COR-L47 (cell line): ENCODE data around the gene FRMD4B.

ENCODE experiments used
- DNase-seq: peaks from one replicate; lab custom pipeline; 2025; lab: John Stamatoyannopoulos, UW

The FRMD4B gene

DNA sequence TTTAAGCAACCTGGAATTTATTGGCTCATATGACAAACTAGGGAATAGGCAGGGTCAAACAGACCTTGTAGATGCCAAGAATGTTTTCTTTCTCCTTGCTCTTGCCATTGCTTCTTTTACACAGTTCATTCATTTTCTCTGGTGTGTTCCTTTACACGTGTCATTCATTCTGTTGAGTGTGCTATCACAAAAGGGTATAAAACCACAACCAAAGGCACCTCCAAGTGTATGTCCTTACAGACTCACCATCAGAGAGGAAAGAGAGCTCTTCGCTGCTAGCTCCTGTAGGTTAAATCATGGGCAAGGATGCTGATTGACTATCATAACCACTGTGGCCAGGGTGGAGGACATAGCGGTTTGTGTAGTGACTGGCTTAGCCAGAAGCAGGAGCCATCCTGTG lies 19.2 kb upstream of the FRMD4B start:
- no peak for DNase-seq

DNA sequence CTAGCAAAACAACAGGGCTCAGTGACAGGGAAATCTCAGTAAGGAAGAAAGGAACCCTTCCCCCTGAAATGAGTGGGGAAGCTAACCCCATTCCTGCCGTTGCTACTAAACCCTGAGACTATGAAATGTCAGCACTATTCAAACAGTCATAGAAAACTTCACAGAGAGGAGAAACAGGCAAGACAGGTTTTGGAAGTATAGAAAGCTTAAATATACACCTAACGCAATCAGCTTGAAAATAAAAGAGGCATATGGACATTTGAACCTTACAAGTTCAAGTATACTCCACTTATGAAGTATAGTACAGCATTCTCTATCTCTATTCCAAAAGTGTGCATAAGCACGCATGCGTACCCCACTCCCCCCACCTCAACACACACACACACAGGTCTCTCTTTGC lies 17.6 kb upstream of the FRMD4B start:
- DNase-seq = no peak

DNA sequence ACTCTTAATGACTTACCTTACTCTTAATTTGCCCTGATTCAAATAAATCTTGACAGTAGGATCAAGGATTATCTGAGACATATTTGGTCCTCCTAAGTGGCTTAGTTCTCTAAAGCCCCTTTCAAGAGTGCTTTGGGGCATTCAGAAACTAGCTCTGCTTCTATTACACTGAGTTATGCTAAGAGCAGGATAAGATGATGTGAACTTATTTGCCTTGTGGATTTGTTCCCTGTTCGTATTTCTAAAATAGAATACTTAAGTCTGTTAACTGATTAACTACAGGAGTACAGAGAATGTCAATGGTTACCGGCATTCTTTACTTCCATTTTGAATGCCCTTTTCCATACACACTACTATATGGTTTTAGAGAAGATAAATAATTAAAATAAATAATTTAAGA lies 14.8 kb upstream of the FRMD4B start:
- no peak for DNase-seq

DNA sequence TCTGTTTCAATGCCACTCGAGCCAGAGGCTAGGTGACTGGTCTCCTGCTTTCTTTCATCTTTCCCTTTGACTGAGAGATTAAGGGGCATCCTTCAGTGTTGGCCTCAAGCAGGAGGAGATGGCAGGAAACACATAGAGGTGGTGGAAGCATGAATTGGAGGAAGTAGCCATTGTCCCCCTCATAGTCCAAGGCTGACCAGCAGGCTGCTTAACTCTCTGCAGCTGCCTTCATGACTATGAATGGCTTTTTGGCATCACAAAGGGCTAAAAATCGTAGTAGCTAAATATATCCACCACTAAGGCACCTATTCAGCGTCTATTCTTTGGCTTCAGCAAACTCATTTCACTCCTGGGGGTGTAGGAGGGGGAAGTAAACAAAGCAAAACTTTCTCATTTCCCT lies 7.0 kb upstream of the FRMD4B start:
- no peak for DNase-seq

DNA sequence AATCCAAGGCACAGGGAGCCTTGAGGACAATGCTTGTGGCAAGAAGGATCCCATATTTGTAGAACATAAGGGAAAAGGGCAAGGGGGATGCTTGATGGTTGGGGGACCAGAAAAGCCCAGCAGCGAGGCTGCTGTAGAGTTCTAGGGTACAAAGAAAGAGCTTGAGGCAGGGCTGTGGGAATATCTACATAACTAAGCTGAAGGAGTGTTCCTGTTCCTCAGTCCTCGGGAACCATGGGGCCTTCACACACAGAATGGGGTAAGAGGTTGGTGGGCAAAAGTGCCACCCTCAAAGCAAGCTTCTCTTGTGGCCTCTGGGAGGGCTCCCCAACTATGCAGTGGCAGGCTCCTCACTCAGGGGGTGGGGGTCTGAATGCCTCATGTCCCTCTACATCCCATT lies 6.5 kb upstream of the FRMD4B start:
- no peak for DNase-seq

- no peak for DNase-seq
These were observed 5.7 kb upstream of the FRMD4B start for GRCh38 chr3:69391554-69391953.

- DNase-seq = no peak
These were observed 4.9 kb upstream of the FRMD4B start for GRCh38 chr3:69390771-69391170.

GRCh38 chr3:69389520-69390248 lies 3.8 kb upstream of the FRMD4B start:
- DNase-seq = no peak

DNA sequence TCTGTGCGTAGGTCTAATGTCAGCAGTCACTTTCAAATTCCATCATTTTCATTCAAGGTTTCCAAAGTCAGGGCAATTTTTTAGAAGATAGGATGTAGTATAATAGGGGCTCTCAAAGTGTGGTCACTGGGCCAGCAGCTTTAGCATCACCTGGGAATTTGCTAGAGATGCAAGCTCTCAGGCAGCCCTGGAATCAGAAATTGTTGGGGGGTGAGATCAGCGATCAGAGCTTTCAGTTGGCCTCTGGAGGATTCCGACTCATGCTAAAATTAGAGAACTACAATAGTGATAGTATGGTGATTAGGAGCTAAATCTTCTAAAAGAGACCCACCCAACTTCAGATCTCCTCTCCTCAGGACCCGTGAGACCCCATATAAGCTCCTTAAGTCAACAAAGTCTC lies 2.4 kb upstream of the FRMD4B start:
- DNase-seq = no peak

DNA sequence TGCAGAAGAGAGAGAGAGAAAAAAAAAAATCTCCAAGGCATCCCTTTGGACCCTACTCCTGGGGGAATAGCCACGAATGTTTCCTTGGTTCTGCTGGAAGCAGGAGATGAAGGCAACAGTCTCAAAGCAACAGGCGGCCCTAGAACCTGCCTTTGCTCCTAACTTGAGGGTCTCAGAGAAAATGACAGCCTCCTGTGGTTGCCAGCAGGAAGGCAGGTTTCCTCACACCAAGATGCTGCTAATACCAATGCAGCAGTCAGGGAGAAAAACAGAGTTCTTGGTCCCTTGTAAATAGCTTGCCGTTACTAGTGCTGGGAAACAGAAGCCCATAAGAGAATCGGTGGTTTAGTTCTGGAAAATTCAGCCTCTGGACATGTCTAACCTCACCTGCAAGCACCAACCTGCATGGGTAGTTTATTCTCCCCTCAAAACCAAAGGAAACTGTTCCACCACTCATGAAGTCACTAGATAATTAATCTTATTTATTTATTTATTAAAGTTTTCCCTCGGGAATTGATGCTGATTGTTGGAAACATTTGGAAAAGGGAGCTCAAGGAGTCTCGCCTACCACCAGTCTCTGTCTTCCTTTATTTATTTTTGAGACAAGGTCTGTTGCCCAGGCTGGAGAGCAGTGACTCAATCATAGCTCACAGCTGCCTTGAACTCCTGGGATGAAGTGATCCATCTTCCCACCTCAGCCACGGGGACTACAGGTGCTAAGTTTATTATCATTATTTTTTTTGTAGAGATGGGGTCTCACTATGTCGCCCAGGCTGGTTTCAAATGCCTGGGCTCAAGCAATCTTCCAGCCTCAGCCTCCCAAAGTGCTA lies 883 bp upstream of the FRMD4B start:
- no peak for DNase-seq

DNA sequence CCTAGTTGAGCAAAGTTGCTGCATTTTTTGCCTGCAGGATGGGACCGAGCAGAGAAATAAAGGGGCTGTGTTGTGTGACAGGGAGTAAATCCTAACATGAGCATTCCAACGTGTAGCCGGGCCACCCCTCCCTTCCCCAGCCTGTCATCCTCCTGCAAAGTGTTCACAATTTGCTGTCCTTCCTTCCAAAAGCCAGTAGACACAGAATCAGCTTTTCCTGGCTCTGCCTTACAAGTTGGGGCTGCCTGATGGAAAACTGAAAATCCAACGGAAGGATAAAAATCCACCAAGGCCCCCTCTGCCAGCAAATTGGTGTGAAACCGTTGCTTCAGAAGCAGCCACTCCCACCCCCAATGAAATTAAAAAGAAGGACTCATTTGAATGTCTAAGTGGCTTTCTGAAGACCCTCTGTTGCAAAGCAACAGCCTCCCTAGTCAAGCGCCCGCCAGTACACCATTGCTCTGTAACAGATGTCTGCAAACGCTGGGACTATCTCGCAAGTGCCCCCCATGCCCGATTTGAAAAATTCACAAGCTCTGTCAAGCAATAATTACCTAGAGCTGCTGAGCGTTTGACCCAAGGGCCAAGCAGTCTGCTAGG lies 665 bp downstream of the FRMD4B start:
- DNase-seq = no peak

- no peak for DNase-seq
These were observed 1.6 kb downstream of the FRMD4B start for GRCh38 chr3:69384326-69384725.

GRCh38 chr3:69379661-69380060 lies 6.2 kb downstream of the FRMD4B start:
- no peak for DNase-seq

DNA sequence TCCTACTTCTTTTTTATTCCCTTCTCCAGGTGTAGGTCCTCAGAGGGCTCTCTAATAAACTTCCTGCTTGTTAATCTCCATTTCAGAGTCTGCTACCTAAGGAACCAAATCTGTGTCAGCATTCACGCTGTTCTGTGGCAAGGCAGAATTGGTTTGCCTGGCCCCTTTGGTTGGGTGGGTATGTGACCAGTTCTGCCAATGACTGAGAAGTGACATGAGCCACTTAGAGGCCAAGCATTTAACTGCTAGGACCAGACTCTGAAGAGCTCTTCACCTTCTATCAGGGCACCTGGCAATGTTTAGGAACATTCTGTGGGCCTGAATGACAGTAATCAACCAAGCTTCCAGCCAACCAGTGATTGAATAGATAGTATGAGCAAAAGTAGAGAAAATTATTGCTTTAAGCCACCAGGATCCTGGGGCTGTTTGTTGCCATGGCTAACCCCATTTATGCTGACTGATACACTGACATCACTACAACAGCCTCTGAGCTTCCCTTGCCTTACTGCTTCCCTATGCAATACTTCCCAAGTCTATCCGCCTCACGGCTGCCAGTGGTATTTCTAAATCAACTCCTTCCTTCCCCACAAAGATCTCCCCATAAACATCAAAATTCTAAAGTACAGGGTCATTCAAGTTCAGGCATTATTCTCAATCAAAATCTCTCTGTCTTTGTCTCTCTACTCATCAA lies 7.6 kb downstream of the FRMD4B start:
- DNase-seq = no peak

- no peak for DNase-seq
These were observed 8.6 kb downstream of the FRMD4B start for GRCh38 chr3:69377262-69377661.

GRCh38 chr3:69376731-69377130 lies 9.2 kb downstream of the FRMD4B start:
- DNase-seq = no peak

DNA sequence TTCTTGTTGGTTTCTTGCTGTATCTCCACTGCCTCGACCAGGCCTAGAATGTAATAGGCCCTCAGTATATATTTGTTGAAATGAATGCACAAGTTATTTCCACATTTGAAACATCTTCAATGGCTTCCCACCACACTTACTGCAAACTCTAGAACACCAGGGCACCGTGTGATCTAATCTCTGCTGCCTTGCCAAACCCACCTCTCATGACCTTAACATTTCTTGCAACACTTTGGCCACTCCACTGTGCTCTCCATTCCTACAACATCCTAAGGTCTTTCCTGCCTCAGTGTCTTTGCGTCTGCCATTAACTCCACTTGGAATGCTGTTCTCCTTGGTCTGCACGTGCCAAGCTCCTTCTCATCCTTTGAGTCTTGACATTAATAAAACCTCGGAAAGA lies 14.1 kb downstream of the FRMD4B start:
- DNase-seq = no peak

DNA sequence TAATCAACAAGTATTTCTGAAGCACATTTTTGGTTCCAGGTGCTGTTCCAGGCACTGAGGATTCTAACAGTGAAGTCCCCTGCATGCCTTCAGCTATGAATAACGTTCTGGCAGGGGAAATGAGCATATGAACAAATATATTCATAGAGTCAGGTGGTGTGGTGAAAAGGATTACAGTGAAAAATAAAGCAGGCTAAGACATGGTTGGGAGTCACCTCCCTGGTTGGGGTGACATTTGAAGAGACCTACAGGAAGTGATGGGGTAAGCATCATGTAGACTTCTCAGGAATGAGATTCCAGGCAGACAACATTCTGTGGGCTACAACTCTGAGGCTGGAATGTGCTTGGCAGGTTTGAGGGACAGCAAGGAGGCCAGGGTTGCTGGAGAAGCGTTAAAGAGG lies 15.0 kb downstream of the FRMD4B start:
- no peak for DNase-seq

- no peak for DNase-seq
These were observed 15.6 kb downstream of the FRMD4B start for GRCh38 chr3:69370156-69370883.

DNA sequence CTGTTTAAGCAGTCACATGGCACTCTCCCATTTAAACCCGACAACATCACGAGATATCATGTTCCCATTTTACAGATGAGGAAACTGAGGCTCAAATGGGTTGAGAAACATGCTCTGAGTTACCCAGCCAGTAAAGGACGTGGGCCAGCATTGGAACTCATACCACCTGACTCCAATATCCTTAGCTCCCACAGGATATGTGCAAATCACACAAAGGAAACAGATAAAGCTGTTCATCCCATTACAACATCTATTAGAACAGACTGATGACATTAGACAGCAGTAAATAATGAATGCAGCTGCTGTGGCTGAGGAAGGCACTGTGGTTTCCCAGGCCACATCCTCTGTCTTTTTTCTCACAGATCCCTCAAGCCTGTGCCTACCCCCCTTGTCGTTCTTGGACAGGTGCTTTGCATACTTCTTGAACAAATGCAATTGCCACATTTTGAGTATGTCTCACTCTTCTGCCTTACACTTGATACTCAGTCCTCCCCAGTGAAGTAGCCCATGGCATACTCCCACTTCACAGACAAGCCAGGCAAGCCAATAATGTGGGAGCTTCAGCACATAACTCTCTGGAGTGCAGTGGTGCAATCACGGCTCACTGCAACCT lies 17.7 kb downstream of the FRMD4B start:
- no peak for DNase-seq

- no peak for DNase-seq
These were observed 18.3 kb downstream of the FRMD4B start for GRCh38 chr3:69367586-69367985.
